Subcutaneous abdominal adipose tissue (tissue), 5 donors: ENCODE results near the gene MARCHF3.

Experiments
- H3K27ac ChIP-seq: one replicate; pipeline ENCODE4 v1.7.0; 2013; ENCODE audit warnings: low read depth, mild to moderate bottlenecking, inconsistent platforms, low read length, moderate library complexity
- H3K27me3 ChIP-seq, 5 donors: one replicate each; pipeline ENCODE4 v1.7.0; 2013; ENCODE audit warnings: low read length in 5 of 5, inconsistent platforms in 1 of 5; ENCODE audit not compliant: control insufficient read depth in 5 of 5, insufficient read depth in 4 of 5
- H3K36me3 ChIP-seq, 5 donors: one replicate each; pipeline ENCODE4 v1.7.0; 2013; ENCODE audit warnings: low read length in 5 of 5; ENCODE audit not compliant: control insufficient read depth in 5 of 5, insufficient read depth in 5 of 5
- H3K4me1 ChIP-seq, 5 donors: one replicate each; pipeline ENCODE4 v1.7.0; 2013; ENCODE audit warnings: low read length in 5 of 5, mild to moderate bottlenecking in 3 of 5, moderate library complexity in 1 of 5; ENCODE audit not compliant: control insufficient read depth in 5 of 5, insufficient read depth in 5 of 5
- H3K4me3 ChIP-seq, 5 donors: one replicate each; pipeline ENCODE4 v1.7.0; 2013; ENCODE audit warnings: low read length in 5 of 5, low read depth in 1 of 5
- H3K9ac ChIP-seq, 5 donors: one replicate each; pipeline ENCODE4 v1.7.0; 2013; ENCODE audit warnings: low read length in 5 of 5, mild to moderate bottlenecking in 4 of 5, moderate library complexity in 3 of 5
- H3K9me3 ChIP-seq, 5 donors: one replicate each; pipeline ENCODE4 v1.7.0; 2013; ENCODE audit warnings: low read length in 5 of 5; ENCODE audit not compliant: control insufficient read depth in 5 of 5
- donor health status: healthy.
- donor health status: healthy.
- donor health status: healthy.
- donor health status: healthy.
- donor health status: healthy.

MARCHF3 gene

GRCh38 chr5:127014573-127014972 lies 15.8 kb downstream of the MARCHF3 start:
- Histone ChIP-seq H3K4me1 (peaks cover 0 to 28% (median 13%) of the 10 kb centered on the region in 5 donors), H3K36me3 (no peaks in the 10 kb centered on the region), H3K9ac (no peak overlapping the region), H3K27ac (no peak overlapping the region), H3K9me3 (no peaks in the 10 kb centered on the region), H3K4me3 (no peak overlapping the region), H3K27me3 (no peaks in the 10 kb centered on the region)

- Histone ChIP-seq H3K36me3 (no peaks in the 10 kb centered on the region), H3K4me1 (peaks cover 0 to 28% (median 13%) of the 10 kb centered on the region in 5 donors), H3K9me3 (no peaks in the 10 kb centered on the region), H3K27ac (no peak overlapping the region), H3K4me3 (no peak overlapping the region), H3K27me3 (no peaks in the 10 kb centered on the region), H3K9ac (no peak overlapping the region)
These were observed 17.0 kb downstream of the MARCHF3 start for GRCh38 chr5:127013407-127013806.

GRCh38 chr5:127012916-127013315 lies 17.4 kb downstream of the MARCHF3 start:
- H3K36me3 ChIP-seq = no peaks in the 10 kb centered on the region
- no peaks in the 10 kb centered on the region for H3K27me3 ChIP-seq
- H3K27ac ChIP-seq = no peak overlapping the region
- no peaks in the 10 kb centered on the region for H3K9me3 ChIP-seq
- H3K4me3 ChIP-seq = no peak overlapping the region
- no peak overlapping the region for H3K9ac ChIP-seq
- H3K4me1 ChIP-seq = peaks cover 0 to 28% (median 13%) of the 10 kb centered on the region in 5 donors

GRCh38 chr5:127011961-127012644 lies 18.3 kb downstream of the MARCHF3 start:
- no peaks in the 10 kb centered on the region for H3K27me3 ChIP-seq
- no peak overlapping the region for H3K9ac ChIP-seq
- no peaks in the 10 kb centered on the region for H3K36me3 ChIP-seq
- H3K9me3 ChIP-seq = no peaks in the 10 kb centered on the region
- H3K4me1 ChIP-seq = peaks cover 0 to 28% (median 13%) of the 10 kb centered on the region in 5 donors
- no peak overlapping the region for H3K4me3 ChIP-seq
- H3K27ac ChIP-seq = no peak overlapping the region

GRCh38 chr5:127011153-127011552 lies 19.2 kb downstream of the MARCHF3 start:
- Histone ChIP-seq H3K9me3 (no peaks in the 10 kb centered on the region), H3K27me3 (no peaks in the 10 kb centered on the region), H3K9ac (no peak overlapping the region), H3K4me1 (peaks cover 0 to 28% (median 13%) of the 10 kb centered on the region in 5 donors), H3K36me3 (no peaks in the 10 kb centered on the region), H3K4me3 (no peak overlapping the region), H3K27ac (no peak overlapping the region)

- Histone ChIP-seq H3K27ac (peak overlapping the region; percentile 19), H3K4me1 (peaks cover 0 to 22% (median 12%) of the 10 kb centered on the region in 5 donors)
These were observed 20.0 kb downstream of the MARCHF3 start for GRCh38 chr5:127010362-127010761.

GRCh38 chr5:127009784-127010183 lies 20.6 kb downstream of the MARCHF3 start:
- no peaks in the 10 kb centered on the region for H3K36me3 ChIP-seq
- H3K9ac ChIP-seq = peak overlapping the region in 1 of 5 donors; percentile 41
- H3K9me3 ChIP-seq = no peaks in the 10 kb centered on the region
- H3K4me3 ChIP-seq = no peak overlapping the region
- peak overlapping the region; percentile 19 for H3K27ac ChIP-seq
- H3K27me3 ChIP-seq = no peaks in the 10 kb centered on the region
- H3K4me1 ChIP-seq = peaks cover 0 to 21% (median 12%) of the 10 kb centered on the region in 5 donors

More at GRCh38 chr5:127010362-127010761, 20.0 kb downstream of the MARCHF3 start:
- no peaks in the 10 kb centered on the region for H3K36me3 ChIP-seq
- no peak overlapping the region for H3K4me3 ChIP-seq
- no peaks in the 10 kb centered on the region for H3K9me3 ChIP-seq
- no peak overlapping the region for H3K9ac ChIP-seq
- H3K27me3 ChIP-seq = no peaks in the 10 kb centered on the region

GRCh38 chr5:127008300-127008975 lies 21.9 kb downstream of the MARCHF3 start:
- no peak overlapping the region for H3K27ac ChIP-seq

GRCh38 chr5:127007522-127007921 lies 22.8 kb downstream of the MARCHF3 start:
- no peaks in the 10 kb centered on the region for H3K9me3 ChIP-seq
- H3K4me3 ChIP-seq = no peak overlapping the region
- H3K36me3 ChIP-seq = no peaks in the 10 kb centered on the region
- no peak overlapping the region for H3K9ac ChIP-seq
- peaks cover 0 to 18% (median 11%) of the 10 kb centered on the region in 5 donors for H3K4me1 ChIP-seq
- H3K27ac ChIP-seq = no peak overlapping the region
- no peaks in the 10 kb centered on the region for H3K27me3 ChIP-seq

More at GRCh38 chr5:127008300-127008975, 21.9 kb downstream of the MARCHF3 start:
- Histone ChIP-seq H3K9me3 (no peaks in the 10 kb centered on the region), H3K9ac (no peak overlapping the region), H3K4me1 (peaks cover 0 to 21% (median 12%) of the 10 kb centered on the region in 5 donors), H3K27me3 (no peaks in the 10 kb centered on the region), H3K36me3 (no peaks in the 10 kb centered on the region), H3K4me3 (no peak overlapping the region)

GRCh38 chr5:127006744-127007143 lies 23.6 kb downstream of the MARCHF3 start:
- H3K27me3 ChIP-seq = no peaks in the 10 kb centered on the region
- no peak overlapping the region for H3K4me3 ChIP-seq
- peaks cover 0 to 26% (median 16%) of the 10 kb centered on the region in 5 donors for H3K4me1 ChIP-seq
- H3K36me3 ChIP-seq = no peaks in the 10 kb centered on the region
- H3K9ac ChIP-seq = no peak overlapping the region
- H3K9me3 ChIP-seq = no peaks in the 10 kb centered on the region
- H3K27ac ChIP-seq = no peak overlapping the region
